Mucosa of descending colon (tissue), 3 donors: ENCODE measurements around the gene HTRA3. TPM values are rescaled to one million over a fixed set of nuclear protein-coding genes. Genes with fewer than 3 reads are reported as not detected.

ENCODE experiments used
- ATAC-seq: fragments of 200-7000 bp; cut with Tn5 transposase; one replicate; pipeline ENCODE4 v1.9.1; 2020; ENCODE audit warnings: mild to moderate bottlenecking, moderate library complexity
- DNase-seq, 3 donors: peaks; one replicate each; pipeline ENCODE4 v3.0.0-alpha.2; 2020
- H3K36me3 ChIP-seq: fragments of 200-600 bp; one replicate; pipeline ENCODE4 v1.8.0; 2021; ENCODE audit warnings: low read depth, mild to moderate bottlenecking
- H3K4me1 ChIP-seq: fragments of 200-600 bp; one replicate; pipeline ENCODE4 v1.8.0; 2021; ENCODE audit warnings: low read depth, mild to moderate bottlenecking
- H3K4me3 ChIP-seq: fragments of 200-600 bp; one replicate; pipeline ENCODE4 v1.8.0; 2021; ENCODE audit warnings: mild to moderate bottlenecking
- H3K9me3 ChIP-seq: fragments of 200-600 bp; one replicate; pipeline ENCODE4 v1.8.0; 2021; ENCODE audit warnings: mild to moderate bottlenecking
- intact Hi-C, 2 donors: fragments of 100-400 bp; cut with DNase I in 1 of 2; cut with micrococcal nuclease in 1 of 2; formaldehyde crosslinking; loops; one replicate each; pipeline versions ENCODE4 v1.11.0 to v1.11.1; 2022; cut with DNase I, micrococcal nuclease
- total RNA-seq, 3 donors: library from RNA; stranded (reverse); fragmentation: NEBNext Ultra II Directional in 2 of 3; extraction: Animal tissue kit (Norgen Biotek cat#: 25700) in 2 of 3; gene quantifications; one replicate each; pipeline versions ENCODE4 v1.2.1 to v1.2.4, GENCODE V29; 2021 to 2023
- TF ChIP-seq, protein P1 (sequence below): fragments of 200-600 bp; IDR thresholded peaks from one replicate; pipeline ENCODE4 v1.8.0; 2022; ENCODE audit warnings: antibody characterized with exemption, mild to moderate bottlenecking
- donor health status: DM: no; HTN: no; CAD: no; lungs with moderate emphysema.
- donor health status: DM: no; HTN: no; CAD: no.
- donor health status: DM: no; HTN: yes; CAD: no.

The HTRA3 gene
- total RNA-seq, 3 donors from 2014 or later: 2.5 to 18.5 (median 4.2) TPM

DNA sequence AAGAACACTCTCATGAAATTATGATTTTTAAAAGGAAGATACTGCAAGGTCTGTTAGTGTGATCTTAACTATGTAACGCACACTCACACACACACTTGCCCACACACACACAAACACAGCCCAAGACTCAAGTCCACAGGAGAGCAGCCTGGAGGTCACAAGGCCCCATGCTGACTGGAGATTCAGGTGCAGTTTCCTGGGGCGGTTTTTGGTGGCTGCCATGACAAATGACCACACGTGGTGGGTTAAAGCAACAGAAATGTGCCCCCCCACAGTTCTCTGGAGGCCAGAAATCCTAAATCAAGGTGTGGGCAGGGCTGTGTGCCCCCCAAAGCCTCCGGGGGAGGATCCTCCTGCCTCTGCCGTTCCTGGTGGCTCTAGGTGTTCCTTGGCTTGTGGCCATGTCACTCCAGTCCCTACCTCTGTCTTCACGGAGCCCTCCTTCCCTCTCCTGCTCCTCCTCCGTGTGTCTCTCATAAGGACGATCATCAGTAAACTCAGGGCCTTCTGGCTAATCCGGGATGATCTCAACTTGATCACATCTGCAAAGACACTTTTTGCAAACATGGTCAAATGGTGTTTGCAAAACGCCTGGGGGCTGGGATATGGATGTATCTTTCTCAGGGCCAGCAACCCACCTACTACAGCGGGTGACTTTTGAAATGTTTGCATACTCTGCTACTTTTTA lies 9.7 kb upstream of the HTRA3 start:
- ATAC-seq (no peak), DNase-seq (no peak)
- no peak overlapping the region for H3K4me3 ChIP-seq
- H3K4me1 ChIP-seq: no peaks in the 10 kb centered on the region
- no peaks in the 10 kb centered on the region for H3K9me3 ChIP-seq
- TF ChIP-seq, protein P1, sequence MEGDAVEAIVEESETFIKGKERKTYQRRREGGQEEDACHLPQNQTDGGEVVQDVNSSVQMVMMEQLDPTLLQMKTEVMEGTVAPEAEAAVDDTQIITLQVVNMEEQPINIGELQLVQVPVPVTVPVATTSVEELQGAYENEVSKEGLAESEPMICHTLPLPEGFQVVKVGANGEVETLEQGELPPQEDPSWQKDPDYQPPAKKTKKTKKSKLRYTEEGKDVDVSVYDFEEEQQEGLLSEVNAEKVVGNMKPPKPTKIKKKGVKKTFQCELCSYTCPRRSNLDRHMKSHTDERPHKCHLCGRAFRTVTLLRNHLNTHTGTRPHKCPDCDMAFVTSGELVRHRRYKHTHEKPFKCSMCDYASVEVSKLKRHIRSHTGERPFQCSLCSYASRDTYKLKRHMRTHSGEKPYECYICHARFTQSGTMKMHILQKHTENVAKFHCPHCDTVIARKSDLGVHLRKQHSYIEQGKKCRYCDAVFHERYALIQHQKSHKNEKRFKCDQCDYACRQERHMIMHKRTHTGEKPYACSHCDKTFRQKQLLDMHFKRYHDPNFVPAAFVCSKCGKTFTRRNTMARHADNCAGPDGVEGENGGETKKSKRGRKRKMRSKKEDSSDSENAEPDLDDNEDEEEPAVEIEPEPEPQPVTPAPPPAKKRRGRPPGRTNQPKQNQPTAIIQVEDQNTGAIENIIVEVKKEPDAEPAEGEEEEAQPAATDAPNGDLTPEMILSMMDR: no peak
- H3K36me3 ChIP-seq: no peaks in the 10 kb centered on the region
- intact Hi-C loops: no loop called here

DNA sequence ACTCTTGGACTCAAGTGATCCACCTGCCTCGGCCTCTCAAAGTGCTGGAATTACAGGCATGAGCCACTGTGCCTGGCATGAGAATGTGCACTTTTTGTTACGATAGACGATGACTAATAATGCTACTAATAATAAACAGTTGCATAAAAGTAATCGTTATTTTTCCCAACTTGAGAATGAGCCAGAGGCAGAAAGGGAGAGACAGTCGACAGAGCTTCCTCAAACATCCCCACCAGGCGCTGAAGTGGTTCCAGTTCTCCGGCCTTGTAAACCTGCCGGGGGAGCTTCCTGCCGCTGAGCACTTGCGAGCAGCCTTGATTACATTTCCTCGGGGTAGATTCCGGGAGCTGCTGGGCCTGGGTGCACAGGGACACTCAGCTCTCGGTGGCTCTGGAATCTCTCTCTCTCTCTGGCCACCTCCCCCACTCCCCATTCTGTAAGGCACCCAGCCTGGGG lies 8.9 kb upstream of the HTRA3 start:
- TF ChIP-seq, protein P1: no peak
- H3K9me3 ChIP-seq: no peaks in the 10 kb centered on the region
- DNase-seq (no peak), ATAC-seq (no peak)
- no peaks in the 10 kb centered on the region for H3K36me3 ChIP-seq
- no peak overlapping the region for H3K4me3 ChIP-seq
- no peaks in the 10 kb centered on the region for H3K4me1 ChIP-seq
- intact Hi-C loops: no loop called here

DNA sequence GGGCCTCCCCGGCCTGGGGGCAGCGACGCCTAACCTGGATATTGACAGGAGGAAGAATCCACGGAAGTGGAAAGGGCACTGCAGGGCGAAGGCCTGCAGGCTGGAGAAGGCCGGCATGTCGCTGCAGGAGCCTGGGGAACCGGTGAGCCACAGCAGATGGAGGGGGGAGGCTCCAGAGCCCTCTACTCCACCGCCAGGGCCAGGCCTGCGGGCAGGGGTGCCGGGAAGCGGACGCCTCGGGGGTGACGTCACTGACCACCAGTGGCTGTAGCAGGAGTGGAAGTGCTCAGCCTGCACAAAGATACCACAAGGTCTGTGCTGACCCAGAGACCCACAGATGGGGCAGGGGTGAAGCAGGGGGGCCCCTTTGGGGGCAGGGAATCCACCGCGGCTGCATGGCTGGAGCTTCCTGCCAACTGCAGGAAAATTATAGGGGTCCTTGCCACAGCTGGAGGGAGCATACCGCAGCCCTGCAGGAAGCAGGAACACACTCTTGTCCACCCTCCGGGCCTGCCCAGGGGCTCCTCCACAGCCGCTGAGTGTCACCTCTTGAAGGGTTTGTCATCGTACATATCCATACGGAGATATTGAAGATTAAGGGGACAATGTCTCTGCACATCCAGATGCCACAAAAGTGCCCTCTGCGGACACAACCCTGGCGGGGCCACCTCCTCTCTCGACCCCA lies 7.6 kb upstream of the HTRA3 start:
- no peak for DNase-seq
- H3K9me3 ChIP-seq: no peaks in the 10 kb centered on the region
- ATAC-seq: peak; percentile 12
- H3K36me3 ChIP-seq: no peaks in the 10 kb centered on the region
- H3K4me3 ChIP-seq: no peak overlapping the region
- intact Hi-C loops: no loop called here
- H3K4me1 ChIP-seq: no peaks in the 10 kb centered on the region
- TF ChIP-seq, protein P1: no peak

DNA sequence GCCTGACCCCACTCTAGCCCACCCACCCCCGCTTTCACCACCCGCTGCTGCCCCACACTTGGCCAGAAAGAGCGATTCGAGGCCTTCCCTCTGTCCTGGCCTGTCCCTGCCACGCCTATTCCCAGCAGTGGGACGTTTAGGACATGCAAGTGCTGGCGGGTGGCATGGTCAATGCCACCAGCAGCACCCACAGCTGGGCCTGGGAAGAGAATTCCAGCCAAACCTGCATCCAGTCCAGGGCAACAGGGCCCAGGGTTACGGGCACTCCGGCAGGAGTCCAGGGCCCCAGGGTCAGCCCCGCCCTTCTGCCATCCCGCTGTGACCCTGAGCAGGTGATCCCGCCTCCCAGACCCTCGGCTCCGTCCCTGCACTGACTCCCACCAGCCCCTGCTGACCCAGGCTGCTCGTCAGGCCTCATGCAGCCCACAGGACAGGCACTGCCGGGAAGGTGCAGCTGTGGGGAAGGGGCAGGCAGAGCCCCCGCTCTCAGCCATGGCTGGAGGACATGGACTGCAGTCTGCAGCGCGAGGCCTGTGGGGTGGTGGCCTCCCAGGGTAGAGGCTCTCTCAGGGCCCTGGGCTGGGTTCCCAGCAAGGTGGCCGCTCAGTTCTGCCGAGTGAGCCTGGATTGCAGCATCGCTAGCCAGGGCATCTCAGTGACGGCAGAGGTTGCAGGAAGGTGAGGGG lies 6.8 kb upstream of the HTRA3 start:
- DNase-seq (no peak), ATAC-seq (no peak)
- Histone ChIP-seq H3K9me3 (no peaks in the 10 kb centered on the region), H3K36me3 (no peaks in the 10 kb centered on the region), H3K4me3 (no peak overlapping the region), H3K4me1 (no peaks in the 10 kb centered on the region)
- TF ChIP-seq, protein P1: no peak
- intact Hi-C loops: no loop called here

DNA sequence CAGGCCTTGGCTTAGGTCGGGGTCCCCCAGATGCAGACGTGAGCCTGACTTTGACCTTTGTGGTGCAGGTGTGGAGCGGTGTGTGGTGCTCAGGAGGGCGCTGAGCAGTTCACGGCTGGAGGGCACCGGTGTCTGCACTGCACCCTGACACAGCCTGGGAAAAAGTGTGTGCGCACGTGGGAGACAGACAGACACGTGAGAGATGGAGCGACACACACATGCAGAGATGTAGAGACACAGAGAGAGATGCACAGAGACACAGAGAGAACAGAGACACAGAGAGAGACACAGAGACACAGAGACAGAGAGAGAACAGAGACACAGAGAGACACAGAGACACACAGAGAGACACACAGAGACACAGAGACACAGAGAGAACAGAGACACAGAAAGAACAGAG lies 6.2 kb upstream of the HTRA3 start:
- Histone ChIP-seq H3K9me3 (no peaks in the 10 kb centered on the region), H3K4me3 (no peak overlapping the region), H3K4me1 (no peaks in the 10 kb centered on the region), H3K36me3 (no peaks in the 10 kb centered on the region)
- intact Hi-C loops: no loop called here
- TF ChIP-seq, protein P1: no peak
- ATAC-seq: no peak
- DNase-seq: no peak
